ENCODE results near the gene REXO2. TPM values are rescaled to one million over a fixed set of nuclear protein-coding genes. Genes with fewer than 3 reads are reported as not detected.
A peak's percentile ranks its signal among the peaks of the same experiment; 100 is the strongest.

REXO2 gene
- total and polyA plus RNA-seq, 2 of the 4 experiments (the other 2 are of a cell fraction), result 179 to 255 TPM

DNA sequence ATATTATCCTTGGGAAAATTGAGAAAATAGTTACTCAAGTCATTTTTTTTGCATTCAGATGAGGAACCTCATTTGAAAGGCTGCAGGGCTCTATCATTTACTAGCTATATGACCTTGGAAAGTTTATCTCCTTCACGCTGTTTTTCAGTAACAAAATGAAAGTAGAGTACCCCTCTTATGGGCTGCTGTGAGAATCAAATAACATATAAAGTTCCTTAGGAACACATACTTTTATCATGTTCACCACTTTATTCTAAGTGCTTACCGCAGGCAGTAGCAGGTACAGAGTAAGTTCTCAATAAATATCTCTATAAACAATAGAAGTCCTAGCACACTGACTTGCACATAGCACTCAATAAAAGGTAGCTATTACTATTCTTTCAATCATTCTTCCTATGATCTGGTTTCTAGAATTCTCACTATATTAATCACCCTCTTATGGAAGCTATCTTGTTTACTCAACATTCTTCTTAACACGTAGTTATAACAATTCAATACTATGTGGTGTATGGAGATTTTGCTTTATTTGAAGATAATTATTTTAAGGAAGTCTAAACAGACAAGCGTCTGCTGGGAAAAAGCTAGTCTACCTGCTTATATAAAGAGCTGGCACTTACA lies 40.9 kb upstream of the REXO2 start:
- no peaks in the 10 kb centered on the region for H4K20me1 ChIP-seq (ENCODE audit: insufficient read depth, low read length)
- H4K5ac ChIP-seq (ENCODE audit: low read depth, low read length), result peak overlapping the region; percentile 23; the same call in 1 of the 2 replicates
- intact Hi-C loops (cut with micrococcal nuclease) (no loop called here), in situ Hi-C loops (cut with MboI; ENCODE audit: low sequenced_read_pairs) (loop anchor here (5.0 kb wide), 1 partner anchor 46 kb away; no protein-coding TSS in a partner anchor), dilution Hi-C loops (cut with HindIII; ENCODE audit: low sequenced_read_pairs, unreplicated experiment) (no loop called here)
- H3K56ac ChIP-seq (ENCODE audit: extremely low read depth, insufficient read depth, low read length), result peak overlapping the region; percentile 26; the same call in 1 of the 2 replicates
- H3K4ac ChIP-seq (ENCODE audit: low read depth, low read length), result peak overlapping the region; percentile 42; the same call in 1 of the 2 replicates
- H2BK5ac ChIP-seq (ENCODE audit: low read depth, low read length, poor library complexity, severe bottlenecking), result peak overlapping the region; percentile 90
- H3K9ac ChIP-seq (ENCODE audit: low read depth, low read length), result peak overlapping the region; percentile 62; the same call in 1 of the 2 replicates
- peak overlapping the region in 1 of 2 experiments; percentile 16; a peak in 1 of 4 replicates for H4K8ac ChIP-seq (ENCODE audit: low read depth in 2 of 2, low read length in 2 of 2)
- peak overlapping the region; percentile 95 for H3K4me2 ChIP-seq (ENCODE audit: low read depth, low read length)
- H3K4me3 ChIP-seq (ENCODE audit: insufficient read depth, low read depth, low read length), result peak overlapping the region; percentile 17; the same call in 1 of the 2 replicates
- H3K4me1 ChIP-seq (ENCODE audit: control insufficient read depth, insufficient read depth, low read length), result peaks cover 4% of the 10 kb centered on the region; the same call in 1 of the 2 replicates
- BruUV-seq (replicated peaks), result no TSS peak
- H2AK9ac ChIP-seq (replicated peaks; ENCODE audit: low read depth, low read length, poor library complexity), result no peak overlapping the region
- ChIA-PET CTCF (interaction anchor here (1.7 kb wide), 1 partner anchor 16 kb away, joined by 7 read pairs; no protein-coding TSS in a partner anchor), POLR2A (ENCODE audit: unreplicated experiment) (no interaction called here)
- H3K18ac ChIP-seq (ENCODE audit: low read depth, low read length), result peak overlapping the region; percentile 30
- H3K14ac ChIP-seq (replicated peaks; ENCODE audit: low read depth, low read length), result 0 out of 2 replicates have a peak overlapping the region, but pooled peaks have one; percentile 46
- H2BK120ac ChIP-seq (ENCODE audit: low read depth, low read length), result peak overlapping the region; percentile 58; the same call in 1 of the 2 replicates
- no peak for ATAC-seq (ENCODE audit: low read depth)
- no peak overlapping the region for H2AK5ac ChIP-seq (ENCODE audit: low read depth, low read length)
- peaks cover 5 to 9% of the 10 kb centered on the region in 2 experiments; a peak in 3 of 4 replicates for H3K79me1 ChIP-seq (ENCODE audit: low read depth in 1 of 2, low read length in 2 of 2)
- no peak for DNase-seq
- TF ChIP-seq MAFK (IDR thresholded peaks at IDR 0.05; ENCODE audit: low read depth, low read length), result no peak
- TF ChIP-seq FOS (IDR thresholded peaks at IDR 0.05; ENCODE audit: low read depth, low read length), result no peak
- TF ChIP-seq CEBPB (IDR thresholded peaks at IDR 0.05; ENCODE audit: low read depth, low read length), result no peak
- TF ChIP-seq CHD1 (IDR thresholded peaks at IDR 0.05; ENCODE audit: low read depth, low read length), result no peak
- no peak for TF ChIP-seq MXI1 (IDR thresholded peaks at IDR 0.05; ENCODE audit: borderline replicate concordance, low read depth, low read length)
- TF ChIP-seq USF2 (IDR thresholded peaks at IDR 0.05; ENCODE audit: low read depth, low read length), result no peak
- peak overlapping the region; percentile 64; the same call in 1 of the 2 replicates for H3K27ac ChIP-seq (ENCODE audit: insufficient read depth, low read length)
- H3K36me3 ChIP-seq (ENCODE audit: control insufficient read depth, insufficient read depth, low read length), result no peaks in the 10 kb centered on the region
- H2BK20ac ChIP-seq (ENCODE audit: low read depth, low read length), result no peak overlapping the region
- H2BK15ac ChIP-seq (ENCODE audit: low read depth, low read length), result 0 out of 3 replicates have a peak overlapping the region, but pooled peaks have one; percentile 5
- H4K91ac ChIP-seq (ENCODE audit: insufficient read depth, low read depth, low read length), result no peak overlapping the region
- H3K27me3 ChIP-seq (ENCODE audit: control insufficient read depth, insufficient read depth, low read length), result no peaks in the 10 kb centered on the region
- 0 out of 2 replicates have a peak, but pooled peaks cover 3% of the 10 kb centered on the region for H3K9me1 ChIP-seq (ENCODE audit: insufficient read depth, low read length)
- WGBS, 2 experiments (ENCODE audit: extremely low coverage in 2 of 2, insufficient read length in 1 of 2), result no CpG with 5 or more reads among the region's 4 CpGs
- H3K23ac ChIP-seq (ENCODE audit: low read depth, low read length), result no peak overlapping the region; the same call in 1 of the 2 replicates
- no peaks in the 10 kb centered on the region for H3K9me3 ChIP-seq (ENCODE audit: control insufficient read depth, insufficient read depth, low read length)
- H2AFZ ChIP-seq (replicated peaks; ENCODE audit: low read length, poor library complexity), result no peak overlapping the region
